ENCODE data around the gene SERPINB8. TPM values are rescaled to one million over a fixed set of nuclear protein-coding genes. Genes with fewer than 3 reads are reported as not detected.

SERPINB8 gene, protein sequence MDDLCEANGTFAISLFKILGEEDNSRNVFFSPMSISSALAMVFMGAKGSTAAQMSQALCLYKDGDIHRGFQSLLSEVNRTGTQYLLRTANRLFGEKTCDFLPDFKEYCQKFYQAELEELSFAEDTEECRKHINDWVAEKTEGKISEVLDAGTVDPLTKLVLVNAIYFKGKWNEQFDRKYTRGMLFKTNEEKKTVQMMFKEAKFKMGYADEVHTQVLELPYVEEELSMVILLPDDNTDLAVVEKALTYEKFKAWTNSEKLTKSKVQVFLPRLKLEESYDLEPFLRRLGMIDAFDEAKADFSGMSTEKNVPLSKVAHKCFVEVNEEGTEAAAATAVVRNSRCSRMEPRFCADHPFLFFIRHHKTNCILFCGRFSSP
- 2.2 and 2.6 TPM in 2 replicates for total RNA-seq (2016; rRNA removed; fragmentation: Illumina TruSeq; extraction: Trizol)
- 0.30 and 0.44 TPM in 2 replicates for total RNA-seq (2016; cell fraction: cytosol; rRNA removed; fragmentation: Illumina TruSeq; extraction: Trizol; ENCODE audit: low read depth)
- 0.97 and 3.1 TPM in 2 replicates for total RNA-seq (2016; cell fraction: insoluble cytoplasmic fraction; rRNA removed; fragmentation: Illumina TruSeq; extraction: Trizol)
- total RNA-seq (2016; cell fraction: membrane; rRNA removed; fragmentation: Illumina TruSeq; extraction: Trizol): 0.40 and 0.52 TPM in 2 replicates
- total RNA-seq (2016; cell fraction: nucleus; rRNA removed; fragmentation: Illumina TruSeq; extraction: Trizol): 1.2 and 1.3 TPM in 2 replicates
- polyA plus RNA-seq (2011; rRNA removed): 0.84 and 0.95 TPM in 2 replicates
- 0.55 and 0.72 TPM in 2 replicates for polyA plus RNA-seq (2011; cell fraction: cytosol; rRNA removed)
- polyA plus RNA-seq (2011; cell fraction: nucleus; rRNA removed): 0.82 and 1.1 TPM in 2 replicates
- polyA plus RNA-seq (2012): 0.48 and 1.1 TPM in 2 replicates
- 0.11 and 0.25 TPM in 2 replicates for polyA plus RNA-seq (2016; cell fraction: cytosol; fragmentation: Illumina TruSeq; extraction: Trizol; ENCODE audit: low read depth)
- polyA plus RNA-seq (2016; cell fraction: insoluble cytoplasmic fraction; fragmentation: Illumina TruSeq; extraction: Trizol; ENCODE audit: low read depth): 1.8 TPM in 2 replicates
- 0.27 and 0.29 TPM in 2 replicates for polyA plus RNA-seq (2016; cell fraction: membrane; fragmentation: Illumina TruSeq; extraction: Trizol; ENCODE audit: low read depth)
- polyA plus RNA-seq (2016; cell fraction: nucleus; fragmentation: Illumina TruSeq; extraction: Trizol; ENCODE audit: insufficient read depth, low read depth): 0.55 and 0.77 TPM in 2 replicates
- 0.72 and 9.3 TPM in 2 replicates for polyA minus RNA-seq (2011; rRNA and poly(A)+ RNA removed; ENCODE audit: low replicate concordance)
- polyA minus RNA-seq (2011; cell fraction: cytosol; rRNA and poly(A)+ RNA removed): 0.62 and 1.2 TPM in 2 replicates
- polyA minus RNA-seq (2011; cell fraction: nucleus; rRNA and poly(A)+ RNA removed): 3.0 TPM in 2 replicates
- percentile 46 among the genes with signal in this experiment for Bru-seq, nascent RNA
- percentile 50 among the genes with signal in this experiment for BruChase-seq, experiment 1, labeled RNA remaining after a 6-hour chase
- BruChase-seq, experiment 2, labeled RNA remaining after a 2-hour chase: percentile 42 among the genes with signal in this experiment
- long read RNA-seq, experiment 1: 0 reads
- long read RNA-seq, experiment 2, transcript SERPINB8-203 (7 exons, 3,477 nt): major isoform, 5 of 11 reads
- long read RNA-seq, experiment 2, partial matches to known transcripts: 0 of 11 reads
- long read RNA-seq, experiment 2, other reads (novel, unspliced or antisense): 5 of 11 reads

DNA sequence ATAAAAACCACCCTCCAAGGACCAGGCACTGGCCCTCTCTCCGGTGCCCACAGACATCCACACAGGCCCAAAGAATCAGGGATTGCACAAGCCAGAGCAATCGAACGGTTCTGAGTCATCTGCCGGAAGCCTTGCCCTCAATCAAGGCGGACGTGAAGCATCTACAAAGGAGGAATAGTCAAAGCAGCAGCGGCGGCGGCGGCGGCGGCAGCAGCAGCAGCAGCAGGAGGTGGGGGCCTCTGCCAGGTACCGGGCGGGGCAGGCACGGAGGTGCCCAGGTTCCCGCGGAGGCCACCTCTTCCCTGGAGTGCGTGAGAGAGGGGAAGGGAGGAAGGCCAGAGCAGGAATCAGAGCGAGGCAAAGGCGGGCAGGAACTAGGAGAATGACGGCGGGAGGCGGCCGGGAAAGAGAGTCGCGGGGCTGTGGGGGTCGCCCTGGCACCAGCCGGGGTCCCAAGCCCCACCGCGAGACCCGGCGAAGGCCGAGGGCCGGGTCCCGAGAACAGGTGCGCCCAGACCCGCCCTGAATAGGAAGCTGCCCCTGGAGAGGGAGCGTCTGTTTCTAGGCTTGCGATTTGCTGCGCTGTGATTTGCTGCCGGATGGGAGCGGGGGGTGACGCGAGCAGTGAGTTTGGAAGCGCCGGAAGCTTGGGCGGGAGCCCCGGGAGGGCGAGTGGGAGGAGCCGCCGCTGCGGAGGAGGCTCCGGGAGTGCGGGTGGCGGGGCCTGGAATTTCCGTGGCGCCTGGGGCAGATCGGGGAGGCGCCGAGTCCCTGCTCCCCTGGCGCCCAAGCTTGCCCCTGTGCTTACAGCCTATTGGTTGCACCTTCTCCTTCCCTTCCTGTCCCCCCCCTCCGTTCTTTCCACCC lies at the start of gene SERPINB8:
Gene SERPINB8, plus strand, starts transcription at position 140 of the 867 bp plus-strand sequence. CDS start 8,228 bp downstream, outside the sequence.
- H3K27me3 ChIP-seq (ENCODE audit: control insufficient read depth in 1 of 2, insufficient read depth in 2 of 2, low read length in 2 of 2): no peaks in the 10 kb centered on the region
- H3K4me3 ChIP-seq (replicated peaks in 1 of 3; ENCODE audit: insufficient read depth in 1 of 3, low read depth in 2 of 3, low read length in 3 of 3): peak within 1 kb of the TSS; percentile 62 to 83 (median 78)
- H4K20me1 ChIP-seq (ENCODE audit: insufficient read depth, low read length): no peaks in the 10 kb centered on the region
- H2AFZ ChIP-seq (ENCODE audit: low read length): peak within 1 kb of the TSS; percentile 77
- H3K4me2 ChIP-seq (ENCODE audit: low read depth, low read length): peak within 1 kb of the TSS; percentile 97
- intact Hi-C loops (cut with micrococcal nuclease; ENCODE audit: unreplicated experiment) (no loop called here), in situ Hi-C loops (cut with HindIII; ENCODE audit: extremely low pct_ligation_motif_present, low pct_unique_long_range_greater_than_20kb) (loop anchor here (10.0 kb wide), 1 partner anchor 75 kb away; no protein-coding TSS in a partner anchor)
- H3K4me1 ChIP-seq (ENCODE audit: insufficient read depth, low read length): peaks cover 21% of the 10 kb centered on the region
- POLR2A ChIA-PET: interaction anchor here (0.6 to 0.7 kb wide), 2 partner anchors 12 to 1308 kb away, joined by 3 to 5 read pairs; no protein-coding TSS in a partner anchor
- peak; percentile 67 for DNase-seq (ENCODE audit: low spot score)
- no TSS peak for BruUV-seq (replicated peaks)
- FAIRE-seq: no peak
- CTCF ChIA-PET (ENCODE audit: low intra/inter-chr PET ratio, low total read pairs): no interaction called here
- H3K9ac ChIP-seq (ENCODE audit: insufficient read depth, low read depth, low read length): peak within 1 kb of the TSS; percentile 70
- no peaks in the 10 kb centered on the region for H3K9me3 ChIP-seq (ENCODE audit: low read length)
- ATAC-seq: peak; percentile 96
- H3K79me2 ChIP-seq (ENCODE audit: insufficient read depth, low read length): no peaks in the 10 kb centered on the region
- H3K27ac ChIP-seq (ENCODE audit: extremely low read length, insufficient read depth, low read length): no peak within 1 kb of the TSS
- WGBS (ENCODE audit: low lambda C conversion rate): under 1% methylated on average over 36 of the region's 62 CpGs
- no peaks in the 10 kb centered on the region for H3K36me3 ChIP-seq (replicated peaks in 1 of 2; ENCODE audit: control insufficient read depth in 1 of 2, insufficient read depth in 2 of 2, low read length in 2 of 2)
- TF ChIP-seq DMAP1 (CRISPR knock-in tag; IDR thresholded peaks at IDR 0.05) (peak; percentile 70; the same call in 1 of the 2 replicates), ATM (IDR thresholded peaks at IDR 0.05; ENCODE audit: borderline replicate concordance) (no peak), CREB1 (IDR thresholded peaks at IDR 0.05) (peak; percentile 48), CREB1 (CRISPR knock-in tag; IDR thresholded peaks at IDR 0.05) (peak; percentile 84), YEATS4 (CRISPR knock-in tag; IDR thresholded peaks at IDR 0.05; ENCODE audit: borderline replicate concordance) (peak; percentile 51; the same call in 1 of the 2 replicates), ZNF430 (CRISPR knock-in tag; IDR thresholded peaks at IDR 0.05) (peak; percentile 69; the same call in 1 of the 2 replicates), ZFP1 (CRISPR knock-in tag; IDR thresholded peaks at IDR 0.05) (no peak), GATAD1 (CRISPR knock-in tag; IDR thresholded peaks at IDR 0.05) (peak; percentile 18; the same call in 1 of the 2 replicates), MAZ (IDR thresholded peaks at IDR 0.05; ENCODE audit: borderline replicate concordance, low read depth, low read length) (no peak), MAZ (CRISPR knock-in tag; IDR thresholded peaks at IDR 0.05; ENCODE audit: low read depth) (peak; percentile 53), ZNF160 (CRISPR knock-in tag; IDR thresholded peaks at IDR 0.05) (no peak), NFYB (CRISPR knock-in tag; IDR thresholded peaks at IDR 0.05) (peak; percentile 73), THAP11 (CRISPR knock-in tag; IDR thresholded peaks at IDR 0.05) (peak; percentile 68), ZHX1 (CRISPR knock-in tag; IDR thresholded peaks at IDR 0.05; ENCODE audit: low read depth) (0 out of 2 replicates have a peak, but pooled peaks have one; percentile 62), THYN1 (CRISPR knock-in tag; IDR thresholded peaks at IDR 0.05; ENCODE audit: borderline replicate concordance, low read depth) (no peak), SMAD1 (CRISPR knock-in tag; IDR thresholded peaks at IDR 0.05; ENCODE audit: borderline replicate concordance, low read depth) (0 out of 2 replicates have a peak, but pooled peaks have one; percentile 66)
